HepG2 (cell line): ENCODE data around the gene ANO3.

ENCODE experiments used
- BRD4 ChIP-seq: sonication (generic); formaldehyde crosslinking; IDR thresholded peaks from 2 replicates; pipeline ENCODE4 v1.4.0; 2020; ENCODE audit warnings: missing genetic modification reagents
- CBX2 ChIP-seq, 2 experiments: fragments of 200-600 bp in 1 of 2; sonication (generic); formaldehyde crosslinking in 1 of 2; IDR thresholded peaks; 2 replicates each; pipeline versions ENCODE4 v1.7.0 to v1.8.1; 2018 to 2022; ENCODE audit warnings: low read depth in 2 of 2, low read length in 1 of 2, mild to moderate bottlenecking in 1 of 2, missing genetic modification reagents in 1 of 2
- HIVEP1 ChIP-seq: sonication (generic); formaldehyde crosslinking; IDR thresholded peaks from 2 replicates; pipeline ENCODE4 v1.4.0; 2020; ENCODE audit warnings: mild to moderate bottlenecking, missing genetic modification reagents
- ISX ChIP-seq: sonication (generic); formaldehyde crosslinking; conservative IDR thresholded peaks from 2 replicates; pipeline ENCODE4 v1.5.0; 2020; ENCODE audit warnings: missing genetic modification reagents
- MAFK ChIP-seq, 2 experiments: IDR thresholded peaks in 1 of 2; conservative IDR thresholded peaks in 1 of 2; 2 replicates each; pipeline ENCODE4 v1.6.1; 2011; ENCODE audit warnings: improper control_type of control experiment in 2 of 2, low read length in 2 of 2
- NCOA2 ChIP-seq: sonication (generic); formaldehyde crosslinking; IDR thresholded peaks from 2 replicates; pipeline ENCODE4 v1.8.0; 2022; ENCODE audit warnings: inconsistent platforms
- SMAD9 ChIP-seq: sonication (generic); formaldehyde crosslinking; IDR thresholded peaks from 2 replicates; pipeline ENCODE4 v1.5.1; 2020; ENCODE audit warnings: mild to moderate bottlenecking, missing genetic modification reagents
- SRF ChIP-seq: IDR thresholded peaks from 2 replicates; pipeline ENCODE4 v1.6.1; 2011; ENCODE audit warnings: mild to moderate bottlenecking, low read depth, low read length, moderate library complexity
- ZFYVE20 ChIP-seq: sonication (generic); formaldehyde crosslinking; IDR thresholded peaks from 2 replicates; pipeline ENCODE4 v1.8.0; 2023; ENCODE audit warnings: low read depth, mild to moderate bottlenecking, moderate library complexity, missing genetic modification reagents, borderline replicate concordance
- ZNF382 ChIP-seq: sonication (generic); formaldehyde crosslinking; IDR thresholded peaks from 2 replicates; pipeline ENCODE4 v1.5.0; 2020; ENCODE audit warnings: missing genetic modification reagents, mild to moderate bottlenecking, borderline replicate concordance
- TF ChIP-seq, protein P1 (sequence below): sonication (generic); formaldehyde crosslinking; IDR thresholded peaks from 2 replicates; pipeline ENCODE4 v1.4.0; 2020; ENCODE audit warnings: missing genetic modification reagents
- TF ChIP-seq, protein P2 (sequence below): sonication (generic); formaldehyde crosslinking; IDR thresholded peaks from 2 replicates; pipeline ENCODE4 v1.5.0; 2020; ENCODE audit warnings: mild to moderate bottlenecking, missing genetic modification reagents, moderate library complexity

DNA sequence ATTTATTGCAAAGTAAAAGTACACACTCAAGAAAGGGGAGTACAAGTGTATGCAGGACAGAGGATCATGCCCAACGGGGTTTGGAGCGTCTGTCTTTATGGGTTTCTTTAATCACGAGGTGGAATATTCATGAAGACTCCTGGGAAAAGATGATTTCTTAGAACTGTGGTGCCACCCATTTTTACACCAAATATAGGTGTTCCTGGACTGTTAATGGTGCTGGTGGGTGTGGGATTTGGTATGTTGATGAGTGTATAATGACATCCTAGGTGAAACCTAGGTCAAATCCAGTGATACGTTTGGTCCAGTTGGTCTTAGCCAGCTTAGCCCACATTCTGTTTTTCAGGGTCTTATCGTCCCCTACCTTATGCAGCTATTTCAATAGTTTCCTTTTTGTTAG is 21.1 kb downstream of the ANO3 start:
- TF ChIP-seq SMAD9 (CRISPR knock-in tag) = no peak
- no peak for TF ChIP-seq MAFK (conservative IDR thresholded peaks at IDR 0.05 in 1 of 2, IDR thresholded peaks at IDR 0.05 in 1 of 2; ENCODE audit: low read length in 2 of 2)
- TF ChIP-seq, protein P1, sequence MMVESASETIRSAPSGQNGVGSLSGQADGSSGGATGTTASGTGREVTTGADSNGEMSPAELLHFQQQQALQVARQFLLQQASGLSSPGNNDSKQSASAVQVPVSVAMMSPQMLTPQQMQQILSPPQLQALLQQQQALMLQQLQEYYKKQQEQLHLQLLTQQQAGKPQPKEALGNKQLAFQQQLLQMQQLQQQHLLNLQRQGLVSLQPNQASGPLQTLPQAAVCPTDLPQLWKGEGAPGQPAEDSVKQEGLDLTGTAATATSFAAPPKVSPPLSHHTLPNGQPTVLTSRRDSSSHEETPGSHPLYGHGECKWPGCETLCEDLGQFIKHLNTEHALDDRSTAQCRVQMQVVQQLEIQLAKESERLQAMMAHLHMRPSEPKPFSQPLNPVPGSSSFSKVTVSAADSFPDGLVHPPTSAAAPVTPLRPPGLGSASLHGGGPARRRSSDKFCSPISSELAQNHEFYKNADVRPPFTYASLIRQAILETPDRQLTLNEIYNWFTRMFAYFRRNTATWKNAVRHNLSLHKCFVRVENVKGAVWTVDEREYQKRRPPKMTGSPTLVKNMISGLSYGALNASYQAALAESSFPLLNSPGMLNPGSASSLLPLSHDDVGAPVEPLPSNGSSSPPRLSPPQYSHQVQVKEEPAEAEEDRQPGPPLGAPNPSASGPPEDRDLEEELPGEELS = no peak
- no peak for TF ChIP-seq HIVEP1 (CRISPR knock-in tag)
- no peak for TF ChIP-seq NCOA2 (CRISPR knock-in tag)
- no peak for TF ChIP-seq SRF
- TF ChIP-seq ISX (CRISPR knock-in tag) = no peak
- no peak for TF ChIP-seq BRD4 (CRISPR knock-in tag)
- no peak for TF ChIP-seq CBX2 (IDR thresholded peaks at IDR 0.05; ENCODE audit: low read depth, low read length)
- no peak for TF ChIP-seq CBX2 (CRISPR knock-in tag; IDR thresholded peaks at IDR 0.05; ENCODE audit: low read depth)
- TF ChIP-seq, protein P2, sequence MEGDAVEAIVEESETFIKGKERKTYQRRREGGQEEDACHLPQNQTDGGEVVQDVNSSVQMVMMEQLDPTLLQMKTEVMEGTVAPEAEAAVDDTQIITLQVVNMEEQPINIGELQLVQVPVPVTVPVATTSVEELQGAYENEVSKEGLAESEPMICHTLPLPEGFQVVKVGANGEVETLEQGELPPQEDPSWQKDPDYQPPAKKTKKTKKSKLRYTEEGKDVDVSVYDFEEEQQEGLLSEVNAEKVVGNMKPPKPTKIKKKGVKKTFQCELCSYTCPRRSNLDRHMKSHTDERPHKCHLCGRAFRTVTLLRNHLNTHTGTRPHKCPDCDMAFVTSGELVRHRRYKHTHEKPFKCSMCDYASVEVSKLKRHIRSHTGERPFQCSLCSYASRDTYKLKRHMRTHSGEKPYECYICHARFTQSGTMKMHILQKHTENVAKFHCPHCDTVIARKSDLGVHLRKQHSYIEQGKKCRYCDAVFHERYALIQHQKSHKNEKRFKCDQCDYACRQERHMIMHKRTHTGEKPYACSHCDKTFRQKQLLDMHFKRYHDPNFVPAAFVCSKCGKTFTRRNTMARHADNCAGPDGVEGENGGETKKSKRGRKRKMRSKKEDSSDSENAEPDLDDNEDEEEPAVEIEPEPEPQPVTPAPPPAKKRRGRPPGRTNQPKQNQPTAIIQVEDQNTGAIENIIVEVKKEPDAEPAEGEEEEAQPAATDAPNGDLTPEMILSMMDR (CRISPR knock-in tag) = no peak
- no peak for TF ChIP-seq ZFYVE20 (CRISPR knock-in tag)
- TF ChIP-seq ZNF382 = no peak
